Measurements from ENCODE around the gene CBX1. TPM values are rescaled to one million over a fixed set of nuclear protein-coding genes. Genes with fewer than 3 reads are reported as not detected.

CBX1 gene
- total and polyA plus RNA-seq, 10 of the 15 experiments (the other 5 are each of a cell fraction or from before 2014, with no cell fraction given) = 11.8 to 99.2 (median 43.5) TPM

DNA sequence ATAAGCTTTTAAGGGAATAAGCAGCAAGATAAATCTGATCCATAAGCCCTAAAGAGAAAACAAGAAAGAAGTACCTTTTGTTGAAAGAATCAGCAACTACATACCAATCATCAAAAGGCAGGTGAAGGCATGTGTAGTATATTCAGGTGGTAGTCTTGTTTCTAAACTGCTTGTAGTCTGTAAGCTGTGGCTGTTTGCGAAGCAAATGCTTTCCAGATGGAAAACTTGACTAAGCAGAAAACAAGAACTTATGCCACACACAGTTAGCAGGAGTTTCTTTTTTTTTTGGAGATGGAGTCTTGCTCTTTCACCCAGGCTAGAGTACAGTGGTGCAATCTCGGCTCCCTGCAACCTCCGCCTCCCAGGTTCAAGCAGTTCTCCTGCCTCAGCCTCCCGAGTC is 5.7 kb downstream of the CBX1 start:
- in situ Hi-C loops (cut with MboI) = no loop called here
- RAD21 ChIA-PET (ENCODE audit: unreplicated experiment) = interaction anchor here (1.0 to 9.5 kb wide), 4 partner anchors 11 to 69 kb away, joined by 3 to 113 read pairs (median 18); no protein-coding TSS in a partner anchor
- FAIRE-seq = no peak

More for the DNA sequence above, 5.7 kb downstream of the CBX1 start:
- no peak overlapping the region for H3K27ac ChIP-seq (ENCODE audit: control insufficient read depth, insufficient read depth)
- no peaks in the 10 kb centered on the region for H3K9me3 ChIP-seq (replicated peaks; ENCODE audit: control insufficient read depth, insufficient read depth, low read length)
- ChIA-PET POLR2A (interaction anchor here (0.8 to 1.7 kb wide), 4 partner anchors 9 to 484 kb away, joined by 3 to 5 read pairs (median 3); no protein-coding TSS in a partner anchor), SMC1A (ENCODE audit: uncharacterized antibody, unreplicated experiment) (interaction anchor here (1.2 to 9.5 kb wide), 5 partner anchors 13 to 46 kb away, joined by 3 to 66 read pairs (median 13); partner anchors contain the start of gene SNX11), CTCF (interaction anchor here (0.6 to 33.4 kb wide), 5 partner anchors 14 to 475 kb away, joined by 3 to 525 read pairs (median 4); partner anchors contain the start of gene SNX11)
- peaks cover 20% of the 10 kb centered on the region for H3K4me1 ChIP-seq (ENCODE audit: control insufficient read depth, insufficient read depth, low read length)
- no TSS peak for BruUV-seq (replicated peaks)
- H3K9ac ChIP-seq (ENCODE audit: control insufficient read depth, insufficient read depth, low read length) = no peak overlapping the region
- no peak overlapping the region for H2AFZ ChIP-seq (ENCODE audit: control insufficient read depth, low read depth, low read length)
- no peak for ATAC-seq
- peaks cover 0 to 5% of the 10 kb centered on the region in 2 experiments; a peak in 1 of 4 replicates for H3K36me3 ChIP-seq (ENCODE audit: control insufficient read depth in 2 of 2, insufficient read depth in 2 of 2, low read length in 1 of 2)
- no peaks in the 10 kb centered on the region for H4K20me1 ChIP-seq (ENCODE audit: control insufficient read depth, insufficient read depth)
- no peak overlapping the region for H3K4me3 ChIP-seq
- no peak for DNase-seq (ENCODE audit: low read depth, low spot score)
- no peak overlapping the region for H3K4me2 ChIP-seq (ENCODE audit: control insufficient read depth, insufficient read depth)
- whole genome bisulfite sequencing (ENCODE audit: insufficient coverage, insufficient replicate concordance, low lambda C conversion rate, missing lambda C conversion rate) = 99% methylated on average over 4 of the region's 4 CpGs
- H3K27me3 ChIP-seq (replicated peaks in 1 of 2; ENCODE audit: control insufficient read depth in 2 of 2, insufficient read depth in 2 of 2, low read length in 1 of 2) = no peaks in the 10 kb centered on the region
- H3K79me2 ChIP-seq (ENCODE audit: control insufficient read depth, insufficient read depth, low read length) = peaks cover 43% of the 10 kb centered on the region
- intact Hi-C loops (cut with micrococcal nuclease; ENCODE audit: unreplicated experiment) = no loop called here
- TF ChIP-seq HDAC6 (IDR thresholded peaks at IDR 0.05; ENCODE audit: unreplicated experiment) = no peak
- TF ChIP-seq GABPA (IDR thresholded peaks at IDR 0.05; ENCODE audit: low read depth) = no peak
- TF ChIP-seq, protein P1, sequence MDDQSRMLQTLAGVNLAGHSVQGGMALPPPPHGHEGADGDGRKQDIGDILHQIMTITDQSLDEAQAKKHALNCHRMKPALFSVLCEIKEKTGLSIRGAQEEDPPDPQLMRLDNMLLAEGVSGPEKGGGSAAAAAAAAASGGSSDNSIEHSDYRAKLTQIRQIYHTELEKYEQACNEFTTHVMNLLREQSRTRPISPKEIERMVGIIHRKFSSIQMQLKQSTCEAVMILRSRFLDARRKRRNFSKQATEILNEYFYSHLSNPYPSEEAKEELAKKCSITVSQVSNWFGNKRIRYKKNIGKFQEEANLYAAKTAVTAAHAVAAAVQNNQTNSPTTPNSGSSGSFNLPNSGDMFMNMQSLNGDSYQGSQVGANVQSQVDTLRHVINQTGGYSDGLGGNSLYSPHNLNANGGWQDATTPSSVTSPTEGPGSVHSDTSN (IDR thresholded peaks at IDR 0.05; ENCODE audit: insufficient replicate concordance, low read depth, low read length) = no peak
- TF ChIP-seq, protein P2, sequence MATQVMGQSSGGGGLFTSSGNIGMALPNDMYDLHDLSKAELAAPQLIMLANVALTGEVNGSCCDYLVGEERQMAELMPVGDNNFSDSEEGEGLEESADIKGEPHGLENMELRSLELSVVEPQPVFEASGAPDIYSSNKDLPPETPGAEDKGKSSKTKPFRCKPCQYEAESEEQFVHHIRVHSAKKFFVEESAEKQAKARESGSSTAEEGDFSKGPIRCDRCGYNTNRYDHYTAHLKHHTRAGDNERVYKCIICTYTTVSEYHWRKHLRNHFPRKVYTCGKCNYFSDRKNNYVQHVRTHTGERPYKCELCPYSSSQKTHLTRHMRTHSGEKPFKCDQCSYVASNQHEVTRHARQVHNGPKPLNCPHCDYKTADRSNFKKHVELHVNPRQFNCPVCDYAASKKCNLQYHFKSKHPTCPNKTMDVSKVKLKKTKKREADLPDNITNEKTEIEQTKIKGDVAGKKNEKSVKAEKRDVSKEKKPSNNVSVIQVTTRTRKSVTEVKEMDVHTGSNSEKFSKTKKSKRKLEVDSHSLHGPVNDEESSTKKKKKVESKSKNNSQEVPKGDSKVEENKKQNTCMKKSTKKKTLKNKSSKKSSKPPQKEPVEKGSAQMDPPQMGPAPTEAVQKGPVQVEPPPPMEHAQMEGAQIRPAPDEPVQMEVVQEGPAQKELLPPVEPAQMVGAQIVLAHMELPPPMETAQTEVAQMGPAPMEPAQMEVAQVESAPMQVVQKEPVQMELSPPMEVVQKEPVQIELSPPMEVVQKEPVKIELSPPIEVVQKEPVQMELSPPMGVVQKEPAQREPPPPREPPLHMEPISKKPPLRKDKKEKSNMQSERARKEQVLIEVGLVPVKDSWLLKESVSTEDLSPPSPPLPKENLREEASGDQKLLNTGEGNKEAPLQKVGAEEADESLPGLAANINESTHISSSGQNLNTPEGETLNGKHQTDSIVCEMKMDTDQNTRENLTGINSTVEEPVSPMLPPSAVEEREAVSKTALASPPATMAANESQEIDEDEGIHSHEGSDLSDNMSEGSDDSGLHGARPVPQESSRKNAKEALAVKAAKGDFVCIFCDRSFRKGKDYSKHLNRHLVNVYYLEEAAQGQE (IDR thresholded peaks at IDR 0.05; ENCODE audit: low read depth, low read length) = no peak
- TF ChIP-seq, protein P3, sequence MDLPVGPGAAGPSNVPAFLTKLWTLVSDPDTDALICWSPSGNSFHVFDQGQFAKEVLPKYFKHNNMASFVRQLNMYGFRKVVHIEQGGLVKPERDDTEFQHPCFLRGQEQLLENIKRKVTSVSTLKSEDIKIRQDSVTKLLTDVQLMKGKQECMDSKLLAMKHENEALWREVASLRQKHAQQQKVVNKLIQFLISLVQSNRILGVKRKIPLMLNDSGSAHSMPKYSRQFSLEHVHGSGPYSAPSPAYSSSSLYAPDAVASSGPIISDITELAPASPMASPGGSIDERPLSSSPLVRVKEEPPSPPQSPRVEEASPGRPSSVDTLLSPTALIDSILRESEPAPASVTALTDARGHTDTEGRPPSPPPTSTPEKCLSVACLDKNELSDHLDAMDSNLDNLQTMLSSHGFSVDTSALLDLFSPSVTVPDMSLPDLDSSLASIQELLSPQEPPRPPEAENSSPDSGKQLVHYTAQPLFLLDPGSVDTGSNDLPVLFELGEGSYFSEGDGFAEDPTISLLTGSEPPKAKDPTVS (IDR thresholded peaks at IDR 0.05; ENCODE audit: low read depth, low read length) = no peak
- TF ChIP-seq CEBPB (IDR thresholded peaks at IDR 0.05; ENCODE audit: borderline replicate concordance in 1 of 2, low read depth in 2 of 2, low read length in 2 of 2) = no peak
- no peak for TF ChIP-seq PAX5 (IDR thresholded peaks at IDR 0.05; ENCODE audit: borderline replicate concordance, low read depth, low read length)
- TF ChIP-seq, protein P4, sequence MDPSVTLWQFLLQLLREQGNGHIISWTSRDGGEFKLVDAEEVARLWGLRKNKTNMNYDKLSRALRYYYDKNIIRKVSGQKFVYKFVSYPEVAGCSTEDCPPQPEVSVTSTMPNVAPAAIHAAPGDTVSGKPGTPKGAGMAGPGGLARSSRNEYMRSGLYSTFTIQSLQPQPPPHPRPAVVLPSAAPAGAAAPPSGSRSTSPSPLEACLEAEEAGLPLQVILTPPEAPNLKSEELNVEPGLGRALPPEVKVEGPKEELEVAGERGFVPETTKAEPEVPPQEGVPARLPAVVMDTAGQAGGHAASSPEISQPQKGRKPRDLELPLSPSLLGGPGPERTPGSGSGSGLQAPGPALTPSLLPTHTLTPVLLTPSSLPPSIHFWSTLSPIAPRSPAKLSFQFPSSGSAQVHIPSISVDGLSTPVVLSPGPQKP (IDR thresholded peaks at IDR 0.05; ENCODE audit: low read depth, low read length) = no peak
- TF ChIP-seq SIX5 (IDR thresholded peaks at IDR 0.05; ENCODE audit: low read depth, low read length, severe bottlenecking) = no peak
- TF ChIP-seq JUNB (IDR thresholded peaks at IDR 0.05) = no peak
- no peak for TF ChIP-seq CHD4 (IDR thresholded peaks at IDR 0.05)
- TF ChIP-seq NFYB (IDR thresholded peaks at IDR 0.05; ENCODE audit: insufficient read depth, low read depth, low read length) = no peak
